Body of pancreas (tissue), 4 donors: Measurements from ENCODE around the gene CREBL2. TPM values are rescaled to one million over a fixed set of nuclear protein-coding genes. Genes with fewer than 3 reads are reported as not detected.
A peak's percentile ranks its signal among the peaks of the same experiment; 100 is the strongest.

Experiments used
- ATAC-seq: fragments of 150-250 bp; one replicate; pipeline ENCODE4 v1.9.1; 2016
- DNase-seq, 4 donors: peaks; one replicate each; pipeline ENCODE4 v3.0.0-alpha.2; 2019
- H3K27ac ChIP-seq, 4 donors: fragments of 200-600 bp; sonication (generic); 1 replicate in 3 of 4; 2 replicates in 1 of 4; pipeline versions ENCODE4 v1.5.1 to v1.6.1; 2016 to 2019; ENCODE audit warnings: mild to moderate bottlenecking in 1 of 4, mixed read lengths in 1 of 4, moderate library complexity in 1 of 4
- H3K27me3 ChIP-seq, 2 donors: fragments of 200-600 bp; sonication (generic); one replicate each; pipeline ENCODE4 v1.6.0; 2016; ENCODE audit warnings: mild to moderate bottlenecking in 1 of 2
- H3K36me3 ChIP-seq, 2 donors: fragments of 200-600 bp; sonication (generic); replicated peaks in 1 of 2; 2 replicates each; pipeline ENCODE4 v1.5.1; 2016; ENCODE audit warnings: low read depth in 2 of 2; ENCODE audit not compliant: insufficient read depth in 1 of 2
- H3K4me1 ChIP-seq: fragments of 200-600 bp; sonication (generic); one replicate; pipeline ENCODE4 v1.6.0; 2016
- H3K4me3 ChIP-seq, 2 donors: fragments of 200-600 bp; sonication (generic); 1 replicate in 1 of 2; 2 replicates in 1 of 2; pipeline ENCODE4 v1.5.1; 2016 to 2019
- H3K9me3 ChIP-seq, 3 donors: fragments of 200-600 bp; sonication (generic); 1 replicate in 2 of 3; 2 replicates in 1 of 3; pipeline ENCODE4 v1.5.1; 2016
- POLR2A ChIP-seq, 3 donors: fragments of 450-650 bp; IDR thresholded peaks; one replicate each; pipeline ENCODE4 v1.6.1; 2016; ENCODE audit warnings: antibody characterized with exemption in 3 of 3, mild to moderate bottlenecking in 2 of 3
- WGBS, 2 donors: methylation state at CpG; one replicate each; pipeline ENCODE4 v1.1.5; 2017; 5-methylcytosine and 5-hydroxymethylcytosine counted together
- intact Hi-C: fragments of 100-400 bp; cut with DNase I; formaldehyde crosslinking; loops from one replicate; pipeline ENCODE4 v1.15.1; 2023
- total RNA-seq, 2 donors: library from RNA; depleted of rRNA; stranded (reverse); fragments of >200 nt; gene quantifications; one replicate each; pipeline ENCODE4 v1.1.0, GENCODE V29; 2016
- TF ChIP-seq, protein P1 (sequence below), 7 experiments: fragments of 450-650 bp in 4 of 7; fragments of 200-600 bp in 3 of 7; sonication (generic) in 3 of 7; IDR thresholded peaks; one replicate each; pipeline ENCODE4 v1.5.1; 2016 to 2019; ENCODE audit warnings: antibody characterized with exemption in 7 of 7

CREBL2 gene
- total RNA-seq, 2 donors from 2014 or later, result 13.8 to 31.4 TPM

DNA sequence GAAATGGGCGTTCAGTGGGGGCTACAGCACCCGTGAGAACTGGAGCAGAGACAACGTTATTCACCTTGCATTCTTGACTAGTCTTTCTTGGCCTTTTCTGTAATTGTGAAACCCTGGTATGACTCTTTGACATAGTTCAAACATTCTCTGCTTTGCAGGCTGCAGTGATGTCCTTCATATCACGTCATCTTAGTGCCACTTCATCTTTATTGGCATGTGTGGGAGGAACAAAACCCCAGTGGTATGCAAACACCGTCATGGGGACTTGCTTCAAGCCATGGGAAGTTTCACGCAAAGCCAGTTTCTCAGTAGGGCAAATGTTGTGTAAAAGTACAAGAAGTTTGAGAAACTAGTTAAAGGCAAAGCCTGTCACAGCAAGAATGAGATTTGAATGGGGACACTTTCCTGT, 28.8 kb upstream of the CREBL2 start:
- ATAC-seq (no peak), DNase-seq (no peak)
- TF ChIP-seq POLR2A (IDR thresholded peaks at IDR 0.05), result no peak
- TF ChIP-seq, protein P1, sequence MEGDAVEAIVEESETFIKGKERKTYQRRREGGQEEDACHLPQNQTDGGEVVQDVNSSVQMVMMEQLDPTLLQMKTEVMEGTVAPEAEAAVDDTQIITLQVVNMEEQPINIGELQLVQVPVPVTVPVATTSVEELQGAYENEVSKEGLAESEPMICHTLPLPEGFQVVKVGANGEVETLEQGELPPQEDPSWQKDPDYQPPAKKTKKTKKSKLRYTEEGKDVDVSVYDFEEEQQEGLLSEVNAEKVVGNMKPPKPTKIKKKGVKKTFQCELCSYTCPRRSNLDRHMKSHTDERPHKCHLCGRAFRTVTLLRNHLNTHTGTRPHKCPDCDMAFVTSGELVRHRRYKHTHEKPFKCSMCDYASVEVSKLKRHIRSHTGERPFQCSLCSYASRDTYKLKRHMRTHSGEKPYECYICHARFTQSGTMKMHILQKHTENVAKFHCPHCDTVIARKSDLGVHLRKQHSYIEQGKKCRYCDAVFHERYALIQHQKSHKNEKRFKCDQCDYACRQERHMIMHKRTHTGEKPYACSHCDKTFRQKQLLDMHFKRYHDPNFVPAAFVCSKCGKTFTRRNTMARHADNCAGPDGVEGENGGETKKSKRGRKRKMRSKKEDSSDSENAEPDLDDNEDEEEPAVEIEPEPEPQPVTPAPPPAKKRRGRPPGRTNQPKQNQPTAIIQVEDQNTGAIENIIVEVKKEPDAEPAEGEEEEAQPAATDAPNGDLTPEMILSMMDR (IDR thresholded peaks at IDR 0.05), result no peak
- no peak overlapping the region for H3K27ac ChIP-seq
- no peaks in the 10 kb centered on the region for H3K9me3 ChIP-seq
- no peak overlapping the region for H3K4me3 ChIP-seq
- WGBS, 2 donors, result 56% methylated on average over 6 of the region's 6 CpGs
- no peaks in the 10 kb centered on the region for H3K27me3 ChIP-seq
- intact Hi-C loops, result no loop called here
- H3K36me3 ChIP-seq, result no peaks in the 10 kb centered on the region
- H3K4me1 ChIP-seq, result peaks cover 5% of the 10 kb centered on the region

GRCh38 chr12:12583510-12584178, 28.0 kb upstream of the CREBL2 start:
- DNase-seq, result no peak
- WGBS, 2 donors, result 67 to 72% methylated on average over 5 of the region's 5 CpGs
- no peaks in the 10 kb centered on the region for H3K9me3 ChIP-seq
- ATAC-seq, result no peak
- intact Hi-C loops, result no loop called here
- no peaks in the 10 kb centered on the region for H3K27me3 ChIP-seq
- peaks cover 5% of the 10 kb centered on the region for H3K4me1 ChIP-seq
- no peak overlapping the region for H3K4me3 ChIP-seq
- H3K27ac ChIP-seq, result no peak overlapping the region
- TF ChIP-seq, protein P1 (IDR thresholded peaks at IDR 0.05), result no peak
- TF ChIP-seq POLR2A (IDR thresholded peaks at IDR 0.05), result no peak
- no peaks in the 10 kb centered on the region for H3K36me3 ChIP-seq

GRCh38 chr12:12585115-12585863, 26.4 kb upstream of the CREBL2 start:
- Histone ChIP-seq H3K4me3 (no peak overlapping the region), H3K27me3 (no peaks in the 10 kb centered on the region), H3K36me3 (no peaks in the 10 kb centered on the region), H3K9me3 (no peaks in the 10 kb centered on the region), H3K27ac (peak overlapping the region in 1 of 4 donors; percentile 3), H3K4me1 (peaks cover 5% of the 10 kb centered on the region)
- no peak for TF ChIP-seq POLR2A (IDR thresholded peaks at IDR 0.05)
- TF ChIP-seq, protein P1 (IDR thresholded peaks at IDR 0.05), result no peak
- intact Hi-C loops, result no loop called here
- ATAC-seq, result no peak
- no peak for DNase-seq
- WGBS, 2 donors, result 78 to 86% methylated on average over 2 of the region's 2 CpGs

- intact Hi-C loops, result no loop called here
- Histone ChIP-seq H3K27ac (peak overlapping the region in 2 of 4 donors; percentile 4 to 42), H3K27me3 (no peaks in the 10 kb centered on the region), H3K36me3 (no peaks in the 10 kb centered on the region), H3K9me3 (no peaks in the 10 kb centered on the region), H3K4me1 (peaks cover 5% of the 10 kb centered on the region), H3K4me3 (no peak overlapping the region)
- WGBS, 2 donors, result 42 to 49% methylated on average over 8 of the region's 8 CpGs
- TF ChIP-seq, protein P1 (IDR thresholded peaks at IDR 0.05), result no peak
- no peak for TF ChIP-seq POLR2A (IDR thresholded peaks at IDR 0.05)
- DNase-seq (peak in 1 of 4 donors; percentile 28), ATAC-seq (peak; percentile 53)
These were observed 24.6 kb upstream of the CREBL2 start for GRCh38 chr12:12586879-12587675.
